HG02763 (cell line): Measurements from ENCODE around the gene TAF11L12.
"Not testable (repeated sequence)": the region's sequence is repeated elsewhere in the genome, so short reads cannot be mapped to it uniquely, and the experiment has no call there.

Source experiments
- ATAC-seq: cut with Tn5 transposase; IDR thresholded peaks from one replicate; pipeline ENCODE4 v1.9.1; 2021; ENCODE audit warnings: mild to moderate bottlenecking, moderate library complexity; ENCODE audit not compliant: unreplicated experiment

TAF11L12 gene

DNA sequence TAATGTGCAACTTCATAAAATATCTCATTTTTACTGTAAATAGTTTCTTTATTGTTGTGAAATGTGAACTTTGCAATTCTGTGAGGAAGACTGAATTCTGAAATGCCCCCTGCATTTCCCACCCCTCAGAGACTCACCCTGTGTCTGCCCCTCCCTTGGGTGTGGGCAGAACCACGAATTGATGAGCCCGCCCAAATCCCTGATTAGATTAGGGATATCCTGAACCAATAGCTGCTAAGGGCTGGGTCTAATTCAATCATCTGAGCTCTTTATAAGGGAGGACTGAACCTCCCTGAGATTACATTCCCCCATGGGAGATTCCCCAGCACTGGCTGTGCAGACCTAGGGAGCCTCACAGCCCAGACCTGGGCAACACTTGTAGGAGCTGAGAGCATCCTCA, at the start of gene TAF11L12:
Gene TAF11L12 (plus strand): TSS at position 301 of the 400 bp plus-strand sequence.
- ATAC-seq = not testable (repeated sequence)

DNA sequence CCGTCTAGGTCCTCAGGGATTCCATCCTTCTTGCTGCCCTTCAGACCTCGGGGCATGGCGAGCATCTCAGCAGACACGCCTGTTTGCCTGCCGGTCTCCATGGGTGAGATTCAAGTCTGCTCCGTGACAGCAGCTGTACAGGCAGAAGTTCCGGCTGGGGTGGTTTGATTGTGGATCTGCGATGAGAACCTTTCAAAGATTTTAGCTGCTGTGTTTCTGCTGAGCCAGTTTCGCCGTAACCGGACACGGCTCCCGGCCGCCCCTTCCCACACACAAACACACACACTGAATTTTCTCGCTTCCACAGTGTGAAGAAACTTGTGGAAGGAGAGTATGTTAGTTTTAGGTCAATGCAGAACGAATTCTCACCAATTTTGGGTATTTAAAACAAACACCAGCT, 24.5 kb upstream of the TAF11L12 start, which contains the start of gene TAF11L7:
Gene TAF11L7 (minus strand): TSS at position 101 of the 400 bp plus-strand sequence.
- ATAC-seq = not testable (repeated sequence)

DNA sequence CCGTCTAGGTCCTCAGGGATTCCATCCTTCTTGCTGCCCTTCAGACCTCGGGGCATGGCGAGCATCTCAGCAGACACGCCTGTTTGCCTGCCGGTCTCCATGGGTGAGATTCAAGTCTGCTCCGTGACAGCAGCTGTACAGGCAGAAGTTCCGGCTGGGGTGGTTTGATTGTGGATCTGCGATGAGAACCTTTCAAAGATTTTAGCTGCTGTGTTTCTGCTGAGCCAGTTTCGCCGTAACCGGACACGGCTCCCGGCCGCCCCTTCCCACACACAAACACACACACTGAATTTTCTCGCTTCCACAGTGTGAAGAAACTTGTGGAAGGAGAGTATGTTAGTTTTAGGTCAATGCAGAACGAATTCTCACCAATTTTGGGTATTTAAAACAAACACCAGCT, 19.3 kb upstream of the TAF11L12 start, which contains the start of gene TAF11L8:
Gene TAF11L8 (minus strand): TSS at position 101 of the 400 bp plus-strand sequence.
- ATAC-seq = not testable (repeated sequence)

DNA sequence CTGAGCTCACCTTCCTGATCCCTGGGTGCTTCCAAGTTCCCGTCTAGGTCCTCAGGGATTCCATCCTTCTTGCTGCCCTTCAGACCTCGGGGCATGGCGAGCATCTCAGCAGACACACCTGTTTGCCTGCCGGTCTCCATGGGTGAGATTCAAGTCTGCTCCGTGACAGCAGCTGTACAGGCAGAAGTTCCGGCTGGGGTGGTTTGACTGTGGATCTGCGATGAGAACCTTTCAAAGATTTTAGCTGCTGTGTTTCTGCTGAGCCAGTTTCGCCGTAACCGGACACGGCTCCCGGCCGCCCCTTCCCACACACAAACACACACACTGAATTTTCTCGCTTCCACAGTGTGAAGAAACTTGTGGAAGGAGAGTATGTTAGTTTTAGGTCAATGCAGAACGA, 15.9 kb upstream of the TAF11L12 start, which contains the start of gene TAF11L9:
Gene TAF11L9 (minus strand): TSS at position 140 of the 400 bp plus-strand sequence.
- ATAC-seq = not testable (repeated sequence)

DNA sequence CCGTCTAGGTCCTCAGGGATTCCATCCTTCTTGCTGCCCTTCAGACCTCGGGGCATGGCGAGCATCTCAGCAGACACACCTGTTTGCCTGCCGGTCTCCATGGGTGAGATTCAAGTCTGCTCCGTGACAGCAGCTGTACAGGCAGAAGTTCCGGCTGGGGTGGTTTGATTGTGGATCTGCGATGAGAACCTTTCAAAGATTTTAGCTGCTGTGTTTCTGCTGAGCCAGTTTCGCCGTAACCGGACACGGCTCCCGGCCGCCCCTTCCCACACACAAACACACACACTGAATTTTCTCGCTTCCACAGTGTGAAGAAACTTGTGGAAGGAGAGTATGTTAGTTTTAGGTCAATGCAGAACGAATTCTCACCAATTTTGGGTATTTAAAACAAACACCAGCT, 12.5 kb upstream of the TAF11L12 start, which contains the start of gene TAF11L10:
Gene TAF11L10 (minus strand): TSS at position 101 of the 400 bp plus-strand sequence.
- not testable (repeated sequence) for ATAC-seq

DNA sequence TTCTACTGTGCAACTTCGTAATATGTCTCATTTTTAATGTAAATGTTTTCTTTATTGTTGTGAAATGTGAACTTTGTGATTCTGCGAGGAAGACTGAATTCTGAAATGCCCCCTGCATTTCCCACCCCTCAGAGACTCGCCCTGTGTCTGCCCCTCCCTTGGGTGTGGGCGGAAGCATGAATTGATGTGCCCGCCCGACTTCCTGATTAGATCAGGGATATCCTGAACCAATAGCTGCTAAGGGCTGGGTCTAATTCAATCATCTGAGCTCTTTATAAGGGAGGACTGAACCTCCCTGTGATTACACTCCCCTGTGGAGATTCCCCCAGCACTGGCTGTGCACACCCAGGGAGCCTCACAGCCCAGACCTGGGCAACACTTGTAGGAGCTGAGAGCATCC, 6.3 kb upstream of the TAF11L12 start, which contains the start of gene TAF11L11:
Gene TAF11L11 (plus strand): TSS at position 304 of the 400 bp plus-strand sequence.
- ATAC-seq = not testable (repeated sequence)

DNA sequence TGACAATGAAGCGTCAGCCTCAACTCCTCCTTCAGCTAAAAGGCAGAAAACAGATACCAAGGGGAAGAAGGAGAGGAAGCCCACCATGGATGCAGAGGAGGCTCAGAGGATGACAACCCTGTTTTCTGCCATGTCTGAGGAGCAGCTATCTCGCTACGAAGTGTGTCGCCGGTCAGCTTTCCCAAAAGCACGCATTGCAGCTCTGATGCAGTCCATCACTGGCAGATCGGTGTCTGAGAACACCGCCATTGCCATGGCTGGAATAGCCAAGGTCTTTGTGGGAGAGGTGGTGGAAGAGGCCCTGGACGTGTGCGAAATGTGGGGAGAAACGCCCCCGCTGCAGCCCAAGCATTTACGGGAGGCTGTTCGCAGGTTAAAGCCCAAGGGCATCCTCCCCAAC, 5.2 kb upstream of the TAF11L12 start:
- ATAC-seq = no peak

DNA sequence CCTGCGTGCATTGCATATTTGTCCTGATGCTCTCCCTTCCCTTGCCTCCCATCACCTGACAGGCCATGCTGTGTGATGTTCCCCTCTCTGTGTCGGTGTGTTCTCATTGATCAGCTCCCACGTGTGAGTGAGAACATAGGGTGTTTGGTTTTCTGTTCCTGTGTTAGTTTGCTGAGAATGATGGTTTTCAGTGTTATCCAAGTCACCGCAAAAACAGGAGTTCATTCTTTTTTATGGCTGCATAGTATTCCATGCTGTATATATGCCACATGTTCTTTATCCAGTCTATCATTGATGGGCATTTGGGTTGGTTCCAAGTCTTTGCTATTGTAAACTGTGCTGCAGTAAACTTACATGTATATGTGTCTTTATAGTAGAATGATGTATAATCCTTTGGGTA, 2.7 kb upstream of the TAF11L12 start:
- ATAC-seq = not testable (repeated sequence)

DNA sequence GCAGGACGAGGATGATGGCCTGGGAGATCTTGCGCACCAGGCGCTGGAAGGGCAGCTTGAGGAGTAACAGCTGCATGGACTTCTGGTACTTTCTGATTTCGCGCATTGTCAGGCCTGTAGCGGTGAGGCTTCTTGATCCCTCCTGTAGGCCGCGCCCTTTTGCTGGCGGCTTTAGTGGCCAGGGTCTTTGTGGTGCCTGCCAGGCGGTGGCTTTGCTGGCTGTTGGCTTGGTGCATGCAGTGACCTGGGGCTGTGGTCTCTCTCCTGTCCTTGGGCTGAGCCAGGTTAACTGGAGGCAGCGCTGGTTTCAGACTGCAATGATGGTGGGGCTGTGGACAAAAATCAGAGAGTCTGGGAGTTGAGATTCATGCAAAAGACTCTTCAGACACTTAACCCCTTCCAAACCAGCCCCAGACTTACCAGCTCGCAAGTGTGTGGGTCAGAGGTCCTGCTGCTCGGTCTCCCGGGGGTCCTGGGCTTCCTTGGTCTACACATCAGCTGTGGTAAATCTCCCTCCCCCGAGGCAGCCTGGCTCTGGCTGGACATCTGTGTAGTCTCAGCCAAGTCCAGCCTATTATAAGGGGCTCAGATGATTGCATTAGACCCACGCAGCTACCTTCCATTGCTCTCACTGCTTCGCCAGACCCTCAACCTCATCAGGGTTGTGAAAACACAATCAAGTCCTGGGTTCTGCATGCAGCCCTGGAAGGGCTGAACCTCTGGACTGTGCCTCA, 4.8 kb downstream of the TAF11L12 start:
- ATAC-seq = no peak

DNA sequence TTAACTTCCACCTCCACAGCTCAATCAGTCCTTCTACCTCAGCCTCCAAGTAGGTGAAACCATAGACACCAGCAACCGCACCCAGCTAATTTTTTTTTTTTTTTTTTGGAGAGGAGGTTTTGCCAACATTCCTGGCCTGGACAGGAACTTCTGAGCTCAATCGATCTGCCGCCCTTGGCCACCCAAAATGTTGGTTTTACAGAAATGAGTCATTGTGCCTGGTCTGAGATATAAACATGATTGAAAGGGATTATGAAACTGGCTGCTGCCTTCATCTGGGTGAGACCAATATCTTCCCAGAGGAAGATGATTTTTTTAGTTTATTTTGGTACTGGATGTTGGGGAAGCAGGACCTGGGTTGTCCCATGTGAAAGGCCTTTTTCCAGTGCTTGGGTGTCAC, 9.2 kb downstream of the TAF11L12 start:
- ATAC-seq = no peak

DNA sequence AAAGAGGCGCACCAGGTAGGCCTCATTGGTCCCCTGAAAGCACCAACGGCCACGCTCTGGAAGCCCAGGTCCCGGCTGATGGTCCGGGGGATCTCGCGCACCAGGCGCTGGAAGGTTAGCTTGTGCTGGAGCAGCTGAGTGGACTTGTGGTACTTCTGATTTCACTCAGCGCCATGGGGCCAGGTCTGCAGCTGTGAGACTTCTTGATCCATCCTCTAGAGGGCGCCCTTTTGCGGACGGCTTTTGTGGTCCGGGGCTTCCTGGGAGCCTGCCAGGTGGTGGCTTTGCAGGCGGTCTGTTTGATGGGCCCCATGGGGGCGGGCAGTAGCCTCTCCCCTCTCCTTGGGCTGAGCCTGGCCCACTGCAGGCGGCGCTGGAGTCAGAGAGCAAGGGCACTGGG, 10.4 kb downstream of the TAF11L12 start:
- no peak for ATAC-seq

DNA sequence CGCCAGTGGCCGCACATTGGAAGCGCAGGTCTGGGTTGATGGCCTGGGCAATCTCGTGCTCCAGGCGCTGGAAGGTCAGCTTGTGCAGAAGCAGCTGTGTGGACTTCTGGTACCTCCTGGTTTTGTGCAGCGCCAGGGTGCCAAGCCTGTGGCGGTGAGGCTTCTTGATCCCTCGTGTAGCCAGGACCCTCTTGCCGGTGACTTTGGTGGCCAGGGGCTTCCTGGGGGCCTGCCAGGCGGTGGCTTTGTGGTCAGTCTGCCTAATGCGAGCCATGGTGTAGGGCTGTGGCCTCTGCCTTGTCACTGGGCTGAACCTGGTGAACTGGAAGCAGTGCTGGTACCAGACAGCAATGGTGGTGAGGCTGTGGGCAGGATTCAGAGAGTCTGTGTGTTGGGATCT, 15.5 kb downstream of the TAF11L12 start:
- no peak for ATAC-seq

DNA sequence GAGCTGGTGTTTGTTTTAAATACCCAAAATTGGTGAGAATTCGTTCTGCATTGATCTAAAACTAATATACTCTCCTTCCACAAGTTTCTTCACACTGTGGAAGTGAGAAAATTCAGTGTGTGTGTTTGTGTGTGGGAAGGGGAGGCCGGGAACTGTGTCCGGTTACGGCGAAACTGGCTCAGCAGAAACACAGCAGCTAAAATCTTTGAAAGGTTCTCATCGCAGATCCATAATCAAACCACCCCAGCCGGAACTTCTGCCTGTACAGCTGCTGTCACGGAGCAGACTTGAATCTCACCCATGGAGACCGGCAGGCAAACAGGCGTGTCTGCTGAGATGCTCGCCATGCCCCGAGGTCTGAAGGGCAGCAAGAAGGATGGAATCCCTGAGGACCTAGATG, 21.6 kb downstream of the TAF11L12 start, which contains the start of gene TAF11L13:
Gene TAF11L13 (plus strand): TSS at position 301 of the 400 bp plus-strand sequence.
- ATAC-seq = not testable (repeated sequence)

DNA sequence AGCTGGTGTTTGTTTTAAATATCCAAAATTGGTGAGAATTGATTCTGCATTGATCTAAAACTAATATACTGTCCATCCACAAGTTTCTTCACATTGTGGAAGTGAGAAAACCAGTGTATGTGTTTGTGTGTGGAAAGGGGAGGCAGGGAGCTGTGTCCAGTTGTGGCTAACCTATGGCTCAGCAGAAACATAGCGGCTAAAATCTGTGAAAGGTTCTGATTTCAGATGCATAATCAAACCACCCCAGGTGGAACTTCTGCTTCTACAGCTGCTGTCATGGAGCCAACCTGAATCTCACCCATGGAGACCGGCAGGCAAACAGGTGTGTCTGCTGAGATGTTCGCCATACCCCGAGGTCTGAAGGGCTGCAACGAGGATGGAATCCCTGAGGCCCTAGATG, 24.0 kb downstream of the TAF11L12 start, which contains the start of gene TAF11L14:
Gene TAF11L14 (plus strand): TSS at position 301 of the 400 bp plus-strand sequence.
- ATAC-seq = no peak

DNA sequence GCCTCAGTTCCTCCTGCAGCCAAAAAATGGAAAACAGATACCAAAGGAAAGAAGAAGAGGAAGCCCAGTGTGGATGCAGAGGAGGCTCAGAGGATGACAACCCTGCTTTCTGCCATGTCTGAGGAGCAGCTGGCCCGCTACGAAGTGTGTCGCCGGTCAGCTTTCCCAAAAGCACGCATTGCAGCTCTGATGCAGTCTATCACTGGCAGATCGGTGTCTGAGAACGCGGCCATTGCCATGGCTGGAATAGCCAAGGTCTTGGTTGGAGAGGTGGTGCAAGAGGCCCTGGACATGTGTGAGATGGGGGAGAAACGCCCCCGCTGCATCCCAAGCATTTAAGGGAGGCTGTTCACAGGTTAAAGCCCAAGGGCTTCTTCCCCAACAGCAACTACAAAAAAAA, 39.0 kb downstream of the TAF11L12 start:
- not testable (repeated sequence) for ATAC-seq

DNA sequence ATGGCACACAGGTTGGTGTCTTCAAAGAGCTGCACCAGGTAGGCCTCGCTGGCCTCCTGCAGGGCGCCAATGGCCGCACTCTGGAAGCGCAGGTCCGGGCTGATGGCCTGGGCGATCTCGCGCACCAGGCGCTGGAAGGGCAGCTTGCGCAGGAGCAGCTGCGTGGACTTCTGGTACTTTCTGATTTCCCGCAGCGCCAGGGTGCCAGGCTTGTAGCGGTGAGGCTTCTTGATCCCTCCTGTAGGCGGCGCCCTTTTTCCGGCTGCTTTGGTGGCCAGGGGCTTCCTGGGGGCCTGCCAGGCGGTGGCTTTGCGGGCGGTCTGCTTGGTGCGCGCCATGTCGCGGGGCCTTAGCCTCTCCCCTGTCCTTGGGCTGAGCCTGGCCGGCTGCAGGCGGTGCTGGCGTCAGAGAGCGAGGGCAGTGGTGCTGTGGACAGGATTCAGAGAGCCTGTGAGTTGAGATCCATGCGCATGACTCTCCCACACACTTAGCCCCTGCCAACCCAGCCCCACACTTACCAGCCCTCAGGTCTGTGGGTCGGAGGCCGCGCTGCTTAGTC, 45.1 kb downstream of the TAF11L12 start:
- not testable (repeated sequence) for ATAC-seq

DNA sequence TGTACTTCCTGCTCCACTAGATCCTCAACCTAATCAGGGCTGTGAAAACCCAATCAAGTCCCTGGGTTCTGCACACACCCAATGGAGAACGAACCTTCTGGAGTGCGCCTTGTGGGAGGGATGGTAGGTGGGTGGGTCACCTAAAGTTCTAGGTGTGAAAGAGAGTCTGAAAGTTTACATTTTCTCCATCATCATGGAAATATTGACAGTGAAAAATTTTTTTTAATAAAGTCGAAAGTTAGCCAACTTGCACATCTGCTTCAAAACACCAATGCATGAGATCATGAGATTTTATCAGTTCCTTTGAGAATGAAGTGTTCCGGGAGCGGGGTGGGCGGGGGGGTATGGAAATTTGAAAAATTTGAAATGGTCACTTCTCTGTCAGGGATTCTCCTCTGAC, 45.7 kb downstream of the TAF11L12 start:
- ATAC-seq = no peak
